OCI-LY7 (cell line): ENCODE results near the gene SNRNP35. TPM values are rescaled to one million over a fixed set of nuclear protein-coding genes. Genes with fewer than 3 reads are reported as not detected.
A peak's percentile ranks its signal among the peaks of the same experiment; 100 is the strongest.

ENCODE experiments used
- BruUV-seq: library from RNA; stranded (reverse); fragments of 400-500 nt; replicated peaks from 2 replicates; lab custom pipeline; 2021; lab: Mats Ljungman, UMichigan
- CTCF ChIA-PET: fragments of 300-600 bp; sonication (Branson Sonifier 250); formaldehyde crosslinking; loops from one replicate; lab custom pipeline; 2022; ENCODE audit warnings: antibody characterized with exemption; ENCODE audit not compliant: unreplicated experiment; lab: Charles Lee
- POLR2A ChIA-PET: fragments of 300-600 bp; sonication (Branson Sonifier 250); formaldehyde crosslinking; loops from one replicate; lab custom pipeline; 2022; ENCODE audit warnings: antibody characterized with exemption; lab: Charles Lee
- DNase-seq: peaks from one replicate; pipeline ENCODE4 v3.0.0-alpha.2; 2015; ENCODE audit warnings: low spot score
- H2AFZ ChIP-seq: fragments of 200-600 bp; sonication (generic), shearing (Covaris generic); 2 replicates; pipeline ENCODE4 v1.6.1; 2014; ENCODE audit warnings: mild to moderate bottlenecking, antibody characterized with exemption, low read length, moderate library complexity
- H3K27ac ChIP-seq: fragments of 200-600 bp; sonication (generic); 2 replicates; pipeline ENCODE4 v1.5.1; 2014; ENCODE audit warnings: mixed run types, low read depth, mild to moderate bottlenecking, moderate library complexity, low read length, inconsistent platforms; ENCODE audit not compliant: poor library complexity, severe bottlenecking
- H3K36me3 ChIP-seq: fragments of 200-600 bp; sonication (generic); 2 replicates; pipeline ENCODE4 v1.6.1; 2014; ENCODE audit warnings: mild to moderate bottlenecking, antibody characterized with exemption, low read length, moderate library complexity, mixed read lengths; ENCODE audit not compliant: insufficient read depth
- H3K4me1 ChIP-seq: fragments of 200-600 bp; sonication (generic); 2 replicates; pipeline ENCODE4 v1.5.1; 2014; ENCODE audit warnings: mild to moderate bottlenecking, low read length; ENCODE audit not compliant: insufficient read depth, poor library complexity, severe bottlenecking
- H3K4me2 ChIP-seq: fragments of 200-600 bp; sonication (generic); 2 replicates; pipeline ENCODE4 v1.6.1; 2014; ENCODE audit warnings: mild to moderate bottlenecking, low read length
- H3K4me3 ChIP-seq: fragments of 200-600 bp; sonication (generic); 2 replicates; pipeline ENCODE4 v1.5.1; 2014; ENCODE audit warnings: mild to moderate bottlenecking, low read depth, low read length; ENCODE audit not compliant: poor library complexity, severe bottlenecking
- H3K79me2 ChIP-seq: fragments of 200-600 bp; sonication (generic); 2 replicates; pipeline ENCODE4 v1.6.1; 2016; ENCODE audit warnings: low read depth, mild to moderate bottlenecking, low read length, moderate library complexity, mixed read lengths; ENCODE audit not compliant: insufficient read depth
- H3K9me2 ChIP-seq: fragments of 200-600 bp; sonication (generic); 2 replicates; pipeline ENCODE4 v1.6.1; 2016; ENCODE audit warnings: mild to moderate bottlenecking, low read length, mixed read lengths; ENCODE audit not compliant: insufficient read depth
- H3K9me3 ChIP-seq: fragments of 200-600 bp; sonication (generic); 2 replicates; pipeline ENCODE4 v1.6.1; 2014; ENCODE audit warnings: mild to moderate bottlenecking, mixed run types, low read length, mixed read lengths
- H4K20me1 ChIP-seq: fragments of 200-600 bp; sonication (generic); 2 replicates; pipeline ENCODE4 v1.6.1; 2014; ENCODE audit warnings: mild to moderate bottlenecking, antibody characterized with exemption, low read length, moderate library complexity, mixed read lengths; ENCODE audit not compliant: insufficient read depth
- EZH2phosphoT487 ChIP-seq: fragments of 200-600 bp; sonication (generic); IDR thresholded peaks from 2 replicates; pipeline ENCODE4 v1.6.1; 2018; ENCODE audit warnings: low read depth, borderline replicate concordance, mild to moderate bottlenecking, mixed run types, antibody characterized with exemption, low read length, moderate library complexity, mixed read lengths
- intact Hi-C: fragments of 100-400 bp; cut with micrococcal nuclease; formaldehyde crosslinking; loops from one replicate; pipeline ENCODE4 v1.10.0; 2022; ENCODE audit not compliant: unreplicated experiment
- total RNA-seq, 2 experiments: library from RNA; depleted of rRNA in 1 of 2; stranded (reverse); fragments of >200 nt in 1 of 2; shearing (Covaris generic) in 1 of 2; gene quantifications; 2 replicates each; pipeline ENCODE4 v1.2.3, GENCODE V29; 2014 to 2022
- TF ChIP-seq, protein P1 (sequence below): fragments of 200-600 bp; sonication (generic); conservative IDR thresholded peaks from 2 replicates; pipeline ENCODE4 v1.5.1; 2014; ENCODE audit warnings: mild to moderate bottlenecking, antibody characterized with exemption, low read length, moderate library complexity, mixed read lengths

SNRNP35 gene
- total RNA-seq, 2 experiments from 2014 or later: 29.3 to 31.3 TPM

DNA sequence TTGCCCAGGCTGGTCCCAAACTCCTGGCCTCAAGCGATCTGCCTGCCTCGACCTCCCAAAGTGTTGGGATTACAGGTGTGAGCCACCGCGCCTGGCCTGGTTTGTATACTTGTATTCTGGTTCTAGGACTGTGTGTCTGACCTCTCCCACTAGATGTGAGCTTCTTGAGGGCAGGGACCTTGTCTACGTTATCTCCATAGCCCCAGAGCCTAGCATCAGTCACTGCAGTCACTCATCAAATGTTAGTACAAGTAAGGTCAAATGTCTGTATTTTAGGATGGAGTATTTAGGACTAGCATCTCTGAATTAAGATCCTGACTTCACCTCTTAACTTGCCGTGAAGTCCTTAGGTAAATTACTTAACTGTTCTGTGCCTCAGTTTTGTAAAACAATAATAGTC, 24.3 kb upstream of the SNRNP35 start:
- Histone ChIP-seq H3K4me1 (peaks cover 58% of the 10 kb centered on the region), H3K4me3 (peak overlapping the region; percentile 88), H2AFZ (no peak overlapping the region; the same call in 1 of the 2 replicates), H3K79me2 (peaks cover 59% of the 10 kb centered on the region), H3K36me3 (peaks cover 17% of the 10 kb centered on the region), H3K27ac (peak overlapping the region; percentile 66), H3K9me3 (no peaks in the 10 kb centered on the region), H4K20me1 (no peaks in the 10 kb centered on the region), H3K9me2 (no peaks in the 10 kb centered on the region), H3K4me2 (peak overlapping the region; percentile 93)
- CTCF ChIA-PET: no interaction called here
- TF ChIP-seq EZH2phosphoT487: no peak
- TF ChIP-seq, protein P1, sequence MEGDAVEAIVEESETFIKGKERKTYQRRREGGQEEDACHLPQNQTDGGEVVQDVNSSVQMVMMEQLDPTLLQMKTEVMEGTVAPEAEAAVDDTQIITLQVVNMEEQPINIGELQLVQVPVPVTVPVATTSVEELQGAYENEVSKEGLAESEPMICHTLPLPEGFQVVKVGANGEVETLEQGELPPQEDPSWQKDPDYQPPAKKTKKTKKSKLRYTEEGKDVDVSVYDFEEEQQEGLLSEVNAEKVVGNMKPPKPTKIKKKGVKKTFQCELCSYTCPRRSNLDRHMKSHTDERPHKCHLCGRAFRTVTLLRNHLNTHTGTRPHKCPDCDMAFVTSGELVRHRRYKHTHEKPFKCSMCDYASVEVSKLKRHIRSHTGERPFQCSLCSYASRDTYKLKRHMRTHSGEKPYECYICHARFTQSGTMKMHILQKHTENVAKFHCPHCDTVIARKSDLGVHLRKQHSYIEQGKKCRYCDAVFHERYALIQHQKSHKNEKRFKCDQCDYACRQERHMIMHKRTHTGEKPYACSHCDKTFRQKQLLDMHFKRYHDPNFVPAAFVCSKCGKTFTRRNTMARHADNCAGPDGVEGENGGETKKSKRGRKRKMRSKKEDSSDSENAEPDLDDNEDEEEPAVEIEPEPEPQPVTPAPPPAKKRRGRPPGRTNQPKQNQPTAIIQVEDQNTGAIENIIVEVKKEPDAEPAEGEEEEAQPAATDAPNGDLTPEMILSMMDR: no peak
- no peak for DNase-seq
- intact Hi-C loops: no loop called here
- no TSS peak for BruUV-seq
- POLR2A ChIA-PET: interaction anchor here (0.6 to 1.2 kb wide), 4 partner anchors 9 to 145 kb away, joined by 3 to 4 read pairs (median 4); no protein-coding TSS in a partner anchor

DNA sequence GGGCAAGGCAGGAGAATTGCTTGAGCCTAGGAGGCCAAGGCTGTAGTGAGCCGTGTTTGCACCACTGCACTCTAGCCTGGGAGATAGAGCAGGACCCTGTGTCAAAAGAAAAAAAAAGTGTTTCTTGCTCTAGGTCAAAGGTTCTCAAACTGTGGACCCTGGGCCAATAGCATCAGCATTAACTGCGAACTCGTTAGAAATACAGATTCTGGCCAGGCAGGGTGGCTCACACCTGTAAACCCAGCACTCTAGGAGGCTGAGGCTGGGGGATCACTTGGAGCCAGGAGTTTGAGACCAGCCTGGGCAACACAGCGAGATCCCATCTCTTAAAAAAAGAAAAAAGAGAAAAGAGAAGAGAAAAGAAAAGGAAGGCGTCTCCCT, 22.3 kb upstream of the SNRNP35 start:
- Histone ChIP-seq H3K27ac (peak overlapping the region; percentile 45), H4K20me1 (no peaks in the 10 kb centered on the region), H3K4me3 (peak overlapping the region; percentile 88), H2AFZ (peak overlapping the region; percentile 63; the same call in 1 of the 2 replicates), H3K36me3 (0 out of 2 replicates have a peak, but pooled peaks cover 3% of the 10 kb centered on the region), H3K4me1 (peaks cover 53% of the 10 kb centered on the region), H3K79me2 (peaks cover 55% of the 10 kb centered on the region), H3K9me3 (no peaks in the 10 kb centered on the region), H3K4me2 (peak overlapping the region; percentile 93), H3K9me2 (no peaks in the 10 kb centered on the region)
- intact Hi-C loops: no loop called here
- POLR2A ChIA-PET: interaction anchor here (1.6 kb wide), 1 partner anchor 9 kb away, joined by 6 read pairs; no protein-coding TSS in a partner anchor
- CTCF ChIA-PET: no interaction called here
- no peak for DNase-seq
- TF ChIP-seq, protein P1: no peak
- TF ChIP-seq EZH2phosphoT487: no peak
- BruUV-seq: no TSS peak
